ENCODE measurements around the gene NECTIN4. TPM values are rescaled to one million over a fixed set of nuclear protein-coding genes. Genes with fewer than 3 reads are reported as not detected.
A peak's percentile ranks its signal among the peaks of the same experiment; 100 is the strongest.

NECTIN4 gene
- total and polyA plus RNA-seq, 2 of the 13 experiments (the other 11 are each of a cell fraction or from before 2014, with no cell fraction given), result 5.9 to 12.4 TPM

DNA sequence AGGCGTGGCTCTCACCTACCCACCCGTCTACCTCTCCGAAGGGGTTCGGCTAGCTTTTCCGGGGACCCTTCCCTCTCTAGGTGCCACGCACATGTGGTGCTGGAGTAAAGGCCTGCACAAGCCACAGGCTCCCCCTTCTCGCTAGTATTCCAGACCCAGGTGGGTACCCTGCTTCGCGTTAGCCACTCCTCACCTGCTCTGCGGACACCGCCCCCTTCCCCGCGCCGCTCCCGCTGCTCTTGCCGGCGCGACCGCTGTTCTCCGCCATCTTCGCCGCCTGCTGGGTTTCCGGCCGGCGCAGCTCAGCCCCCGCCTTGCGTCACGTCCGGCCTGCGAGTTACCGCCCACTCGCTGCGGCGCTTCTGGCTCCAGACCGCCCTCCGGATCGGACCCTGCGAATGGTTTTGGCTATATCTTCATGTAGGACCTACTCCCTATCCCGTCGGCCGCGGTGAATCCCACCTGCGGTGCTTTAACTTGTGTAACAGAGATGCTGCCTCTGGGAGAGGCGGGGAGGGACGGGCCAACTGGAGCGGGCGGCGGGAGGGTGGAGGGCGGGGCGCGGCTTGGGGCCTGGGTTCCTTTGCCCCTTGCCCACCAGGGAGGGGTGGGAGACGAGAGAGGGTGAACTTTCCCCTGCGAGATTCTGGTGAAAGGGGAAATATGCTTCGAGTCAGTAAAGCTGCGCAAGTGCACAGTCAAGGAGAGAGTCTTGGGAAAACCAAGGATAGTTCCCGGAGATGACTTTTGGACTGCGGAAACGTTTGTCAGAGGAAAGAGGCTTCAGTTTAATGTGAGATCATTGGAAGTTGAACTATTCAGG lies 28.6 kb upstream of the NECTIN4 start, which contains the start of the genes NIT1 and PFDN2 (continued):
- TF ChIP-seq GATAD1 (CRISPR knock-in tag; IDR thresholded peaks at IDR 0.05) (peak; percentile 92), HMGA1 (CRISPR knock-in tag; conservative IDR thresholded peaks at IDR 0.05) (no peak), MATR3 (CRISPR knock-in tag; IDR thresholded peaks at IDR 0.05) (no peak), SIN3B (IDR thresholded peaks at IDR 0.05; ENCODE audit: low read length) (0 out of 2 replicates have a peak, but pooled peaks have one; percentile 62), MAX (IDR thresholded peaks at IDR 0.05) (peak; percentile 69; the same call in 1 of the 2 replicates), GABPB1 (CRISPR knock-in tag; IDR thresholded peaks at IDR 0.05) (peak; percentile 99), ZNF552 (CRISPR knock-in tag; IDR thresholded peaks at IDR 0.05; ENCODE audit: borderline replicate concordance) (no peak; the same call in 1 of the 2 replicates), KLF16 (CRISPR knock-in tag; IDR thresholded peaks at IDR 0.05) (peak in 1 of 2 experiments; percentile 83; a peak in 2 of 4 replicates), MAZ (IDR thresholded peaks at IDR 0.05; ENCODE audit: borderline replicate concordance, low read depth, low read length) (peak; percentile 27; the same call in 1 of the 2 replicates), MAZ (CRISPR knock-in tag; IDR thresholded peaks at IDR 0.05; ENCODE audit: low read depth) (peak; percentile 80; the same call in 1 of the 2 replicates), AKAP8 (CRISPR knock-in tag; IDR thresholded peaks at IDR 0.05) (0 out of 2 replicates have a peak, but pooled peaks have one; percentile 59), GABPA (IDR thresholded peaks at IDR 0.05; ENCODE audit: low read depth, low read length) (peak; percentile 92), GABPA (CRISPR knock-in tag; IDR thresholded peaks at IDR 0.05; ENCODE audit: low read depth) (peak; percentile 94), ZNF878 (CRISPR knock-in tag; IDR thresholded peaks at IDR 0.05) (no peak), TARDBP (CRISPR knock-in tag; IDR thresholded peaks at IDR 0.05) (peak; percentile 57; the same call in 1 of the 2 replicates), SOX6 (IDR thresholded peaks at IDR 0.05) (no peak), SOX6 (CRISPR knock-in tag; IDR thresholded peaks at IDR 0.05) (peak; percentile 61), CEBPB (IDR thresholded peaks at IDR 0.05; ENCODE audit: borderline replicate concordance, low read depth, low read length) (peak; percentile 54), ZNF703 (CRISPR knock-in tag; IDR thresholded peaks at IDR 0.05; ENCODE audit: borderline replicate concordance) (no peak), ZFP41 (CRISPR knock-in tag; IDR thresholded peaks at IDR 0.05; ENCODE audit: borderline replicate concordance) (peak; percentile 86; the same call in 1 of the 2 replicates), ELF1 (CRISPR knock-in tag; IDR thresholded peaks at IDR 0.05) (peak; percentile 70), STAG1 (CRISPR knock-in tag; IDR thresholded peaks at IDR 0.05) (no peak), CEBPG (CRISPR knock-in tag; IDR thresholded peaks at IDR 0.05) (peak; percentile 64)
- TF ChIP-seq, protein P1, sequence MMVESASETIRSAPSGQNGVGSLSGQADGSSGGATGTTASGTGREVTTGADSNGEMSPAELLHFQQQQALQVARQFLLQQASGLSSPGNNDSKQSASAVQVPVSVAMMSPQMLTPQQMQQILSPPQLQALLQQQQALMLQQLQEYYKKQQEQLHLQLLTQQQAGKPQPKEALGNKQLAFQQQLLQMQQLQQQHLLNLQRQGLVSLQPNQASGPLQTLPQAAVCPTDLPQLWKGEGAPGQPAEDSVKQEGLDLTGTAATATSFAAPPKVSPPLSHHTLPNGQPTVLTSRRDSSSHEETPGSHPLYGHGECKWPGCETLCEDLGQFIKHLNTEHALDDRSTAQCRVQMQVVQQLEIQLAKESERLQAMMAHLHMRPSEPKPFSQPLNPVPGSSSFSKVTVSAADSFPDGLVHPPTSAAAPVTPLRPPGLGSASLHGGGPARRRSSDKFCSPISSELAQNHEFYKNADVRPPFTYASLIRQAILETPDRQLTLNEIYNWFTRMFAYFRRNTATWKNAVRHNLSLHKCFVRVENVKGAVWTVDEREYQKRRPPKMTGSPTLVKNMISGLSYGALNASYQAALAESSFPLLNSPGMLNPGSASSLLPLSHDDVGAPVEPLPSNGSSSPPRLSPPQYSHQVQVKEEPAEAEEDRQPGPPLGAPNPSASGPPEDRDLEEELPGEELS (CRISPR knock-in tag; IDR thresholded peaks at IDR 0.05), result peak; percentile 40; the same call in 1 of the 2 replicates
- TF ChIP-seq, protein P2, sequence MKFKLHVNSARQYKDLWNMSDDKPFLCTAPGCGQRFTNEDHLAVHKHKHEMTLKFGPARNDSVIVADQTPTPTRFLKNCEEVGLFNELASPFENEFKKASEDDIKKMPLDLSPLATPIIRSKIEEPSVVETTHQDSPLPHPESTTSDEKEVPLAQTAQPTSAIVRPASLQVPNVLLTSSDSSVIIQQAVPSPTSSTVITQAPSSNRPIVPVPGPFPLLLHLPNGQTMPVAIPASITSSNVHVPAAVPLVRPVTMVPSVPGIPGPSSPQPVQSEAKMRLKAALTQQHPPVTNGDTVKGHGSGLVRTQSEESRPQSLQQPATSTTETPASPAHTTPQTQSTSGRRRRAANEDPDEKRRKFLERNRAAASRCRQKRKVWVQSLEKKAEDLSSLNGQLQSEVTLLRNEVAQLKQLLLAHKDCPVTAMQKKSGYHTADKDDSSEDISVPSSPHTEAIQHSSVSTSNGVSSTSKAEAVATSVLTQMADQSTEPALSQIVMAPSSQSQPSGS (CRISPR knock-in tag; IDR thresholded peaks at IDR 0.05), result no peak
- TF ChIP-seq, protein P3, sequence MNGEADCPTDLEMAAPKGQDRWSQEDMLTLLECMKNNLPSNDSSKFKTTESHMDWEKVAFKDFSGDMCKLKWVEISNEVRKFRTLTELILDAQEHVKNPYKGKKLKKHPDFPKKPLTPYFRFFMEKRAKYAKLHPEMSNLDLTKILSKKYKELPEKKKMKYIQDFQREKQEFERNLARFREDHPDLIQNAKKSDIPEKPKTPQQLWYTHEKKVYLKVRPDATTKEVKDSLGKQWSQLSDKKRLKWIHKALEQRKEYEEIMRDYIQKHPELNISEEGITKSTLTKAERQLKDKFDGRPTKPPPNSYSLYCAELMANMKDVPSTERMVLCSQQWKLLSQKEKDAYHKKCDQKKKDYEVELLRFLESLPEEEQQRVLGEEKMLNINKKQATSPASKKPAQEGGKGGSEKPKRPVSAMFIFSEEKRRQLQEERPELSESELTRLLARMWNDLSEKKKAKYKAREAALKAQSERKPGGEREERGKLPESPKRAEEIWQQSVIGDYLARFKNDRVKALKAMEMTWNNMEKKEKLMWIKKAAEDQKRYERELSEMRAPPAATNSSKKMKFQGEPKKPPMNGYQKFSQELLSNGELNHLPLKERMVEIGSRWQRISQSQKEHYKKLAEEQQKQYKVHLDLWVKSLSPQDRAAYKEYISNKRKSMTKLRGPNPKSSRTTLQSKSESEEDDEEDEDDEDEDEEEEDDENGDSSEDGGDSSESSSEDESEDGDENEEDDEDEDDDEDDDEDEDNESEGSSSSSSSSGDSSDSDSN (CRISPR knock-in tag; IDR thresholded peaks at IDR 0.05), result peak; percentile 62; the same call in 1 of the 2 replicates

Data from HepG2 (cell line).